ENCODE measurements around the gene NECAB2.
"Not testable (repeated sequence)": the region's sequence is repeated elsewhere in the genome, so short reads cannot be mapped to it uniquely, and the experiment has no call there.

The NECAB2 gene

GRCh38 chr16:83936581-83937165 is 31.4 kb upstream of the NECAB2 start:
- DNase-seq (ENCODE audit: low read depth in 2 of 2) = no peak

DNA sequence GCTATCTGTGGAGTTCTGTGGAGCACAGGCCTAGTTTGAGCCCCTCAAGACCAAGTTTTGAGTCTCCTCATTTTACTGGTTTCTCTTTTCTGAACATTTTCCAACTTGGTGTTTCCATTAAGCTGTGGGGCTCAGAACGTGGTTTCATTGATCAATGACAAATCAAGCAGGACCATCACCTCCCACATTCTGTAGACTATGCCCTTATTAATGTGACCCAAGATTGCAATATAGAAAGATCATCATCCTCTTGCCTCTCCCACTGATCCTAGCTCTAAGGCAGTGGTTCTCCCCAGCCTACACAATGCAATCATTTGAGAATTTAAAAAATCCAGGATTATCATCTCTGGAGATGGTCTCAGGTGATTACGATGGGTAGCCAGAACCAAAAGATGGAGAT is 30.8 kb upstream of the NECAB2 start:
- DNase-seq (ENCODE audit: low read depth in 2 of 2) = no peak

- no peak for DNase-seq (ENCODE audit: low read depth in 2 of 2)
Observed at GRCh38 chr16:83937922-83938885, 29.8 kb upstream of the NECAB2 start.

- no peak for DNase-seq (ENCODE audit: low read depth in 2 of 2)
Observed at GRCh38 chr16:83939266-83939855, 28.7 kb upstream of the NECAB2 start.

GRCh38 chr16:83940119-83940518 is 27.9 kb upstream of the NECAB2 start:
- no peak for DNase-seq (ENCODE audit: low read depth in 2 of 2)

DNA sequence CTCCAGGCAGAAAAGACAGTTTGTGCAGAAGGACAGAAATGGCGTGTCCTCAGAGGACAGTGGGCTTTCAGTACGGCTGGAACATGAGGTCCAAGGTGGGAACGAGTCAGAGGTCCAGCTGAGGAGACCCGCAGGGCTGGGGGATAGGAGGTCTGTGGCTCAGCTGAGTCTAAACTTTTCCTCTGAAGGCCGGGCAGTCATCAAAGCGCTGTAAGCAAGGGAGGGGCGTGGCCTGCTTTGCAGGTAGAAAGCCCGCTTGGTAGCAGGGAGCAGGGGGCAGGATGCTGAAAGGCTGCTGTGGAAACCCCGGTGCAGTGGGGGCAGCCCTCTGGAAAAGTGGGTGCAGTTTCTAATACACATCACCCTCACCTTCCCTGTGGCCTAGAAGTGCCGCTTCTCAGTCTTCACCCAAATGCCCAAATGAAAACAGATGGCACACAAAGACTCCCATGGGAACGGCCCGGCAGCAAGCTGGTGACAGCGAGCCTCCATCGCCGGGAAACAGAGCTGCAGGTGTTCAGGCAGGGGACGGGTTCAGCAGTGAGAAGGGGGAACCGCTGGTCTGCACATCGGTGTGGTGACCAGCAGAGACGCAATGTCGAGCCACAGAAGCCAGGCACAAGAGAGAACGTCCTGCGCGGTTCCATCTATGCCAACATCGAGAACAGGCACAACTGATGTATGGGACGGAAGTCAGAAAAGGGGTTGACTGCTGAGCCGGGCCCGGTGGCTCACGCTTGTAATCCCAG is 27.2 kb upstream of the NECAB2 start:
- DNase-seq (ENCODE audit: low read depth in 2 of 2) = no peak

GRCh38 chr16:83941546-83941945 is 26.5 kb upstream of the NECAB2 start:
- not testable (repeated sequence) for DNase-seq (ENCODE audit: low read depth in 2 of 2)

- no peak for DNase-seq (ENCODE audit: low read depth in 2 of 2)
Observed at GRCh38 chr16:83942074-83942473, 26.0 kb upstream of the NECAB2 start.

DNA sequence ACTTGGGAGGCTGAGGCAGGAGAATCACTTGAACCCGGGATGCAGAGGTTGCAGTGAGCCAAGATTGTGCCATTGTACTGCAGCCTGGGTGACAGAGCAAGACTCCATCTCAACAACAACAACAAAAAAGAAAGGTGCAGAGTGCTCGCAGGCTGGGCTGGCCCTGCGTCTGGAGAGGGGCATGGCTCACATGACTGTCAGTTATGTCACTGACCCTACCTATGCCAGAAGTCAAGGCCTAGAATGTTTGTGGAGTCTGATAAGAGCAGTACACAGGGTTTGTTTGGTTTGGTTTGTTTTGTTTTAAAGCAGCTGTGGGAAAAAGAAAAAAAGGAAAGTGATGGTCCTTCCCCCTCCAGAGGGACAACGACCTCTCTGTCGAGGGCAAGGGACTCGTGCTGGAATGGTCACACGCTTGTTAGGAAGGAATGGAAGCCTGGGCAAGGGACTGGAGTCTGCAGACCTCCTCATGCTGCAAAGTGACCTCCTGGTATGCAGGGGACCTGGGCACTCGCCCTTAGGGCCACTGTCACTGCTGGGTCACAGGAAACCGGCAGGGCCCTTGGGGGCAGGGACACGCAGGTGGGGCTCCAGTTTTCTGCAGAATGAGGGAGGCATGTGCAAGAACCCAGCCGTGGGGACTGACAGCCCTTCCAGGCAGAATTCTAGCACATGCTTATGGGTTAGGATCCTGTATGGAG is 25.1 kb upstream of the NECAB2 start:
- no peak for DNase-seq (ENCODE audit: low read depth in 2 of 2)

DNA sequence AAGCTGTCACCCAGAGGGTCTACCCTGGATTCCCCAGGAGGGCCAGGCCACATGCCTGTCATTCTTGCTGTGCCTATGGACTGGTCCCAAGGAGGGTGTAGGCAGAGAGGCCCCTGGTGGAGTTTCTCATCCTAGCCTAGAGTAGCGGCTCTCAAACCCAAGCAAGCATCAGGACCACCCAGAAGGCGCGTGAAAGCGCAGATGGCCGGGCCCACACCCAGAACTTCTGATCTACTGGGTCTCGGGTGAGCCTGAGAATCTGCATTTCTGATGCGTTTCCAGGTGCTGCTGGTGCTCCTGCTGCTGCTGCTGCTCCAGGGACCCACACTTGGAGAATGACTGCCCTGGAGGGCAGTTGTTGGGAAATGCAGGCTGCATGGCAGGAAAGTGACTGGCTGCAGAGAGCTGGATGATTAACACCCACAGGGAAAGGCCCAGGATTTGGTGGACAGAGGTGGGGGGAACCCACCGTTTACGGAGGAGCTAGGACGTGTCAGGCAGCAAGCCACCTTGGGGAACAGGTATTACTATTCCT is 24.5 kb upstream of the NECAB2 start:
- no peak for DNase-seq (ENCODE audit: low read depth in 2 of 2)

DNA sequence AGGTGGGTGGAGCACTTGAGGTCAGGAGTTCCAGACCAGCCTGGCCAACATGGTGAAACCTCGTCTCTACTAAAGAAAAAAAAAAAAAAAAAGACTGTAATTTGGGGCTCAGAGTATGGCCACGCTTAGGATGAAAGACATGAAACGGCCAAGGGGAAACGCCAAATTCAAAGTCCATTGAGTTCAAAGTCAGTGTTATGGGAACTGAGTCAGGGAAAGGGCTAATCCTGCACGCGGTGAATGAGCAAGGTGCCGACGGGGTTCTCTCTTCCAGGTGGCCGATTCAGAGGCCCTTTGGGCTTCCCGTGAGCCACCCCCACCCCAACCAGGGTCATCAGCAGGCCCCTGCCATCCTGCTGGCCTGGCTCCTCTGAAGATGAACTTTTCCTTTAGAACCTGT is 22.5 kb upstream of the NECAB2 start:
- no peak for DNase-seq (ENCODE audit: low read depth in 2 of 2)

DNA sequence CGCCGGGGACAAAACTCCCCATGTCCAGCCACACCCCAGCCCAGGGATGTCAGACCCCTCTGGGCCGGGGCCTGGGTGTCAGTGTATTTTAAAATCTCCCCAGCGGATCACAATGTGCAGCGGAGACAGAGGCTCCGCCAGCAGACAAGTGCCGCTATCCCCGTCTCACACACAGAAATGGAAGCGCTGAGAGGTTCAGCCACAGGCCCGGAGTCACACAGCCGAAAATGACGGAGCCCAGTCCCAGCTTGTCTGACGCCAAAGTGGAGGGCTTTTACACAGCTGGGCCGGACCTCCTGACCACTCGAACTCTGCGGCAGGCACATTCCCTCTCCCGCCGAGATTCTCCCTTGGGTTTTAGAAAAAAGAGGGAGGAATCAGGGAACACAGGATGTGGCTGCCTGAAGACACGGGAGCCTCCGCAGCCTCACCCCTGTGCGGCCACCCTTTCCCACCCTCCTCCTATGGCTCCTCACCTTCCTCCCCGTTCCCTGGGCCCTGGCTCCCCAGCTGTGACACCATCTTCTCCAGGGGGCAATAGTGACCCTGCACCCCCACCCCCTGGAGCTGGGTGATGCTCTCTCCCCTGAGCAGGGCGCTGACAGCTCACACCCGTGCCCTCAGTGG is 21.8 kb upstream of the NECAB2 start:
- no peak for DNase-seq (ENCODE audit: low read depth in 2 of 2)

- no peak for DNase-seq (ENCODE audit: low read depth in 2 of 2)
Observed at GRCh38 chr16:83946781-83947566, 21.1 kb upstream of the NECAB2 start.

GRCh38 chr16:83947642-83948234 is 20.3 kb upstream of the NECAB2 start:
- no peak for DNase-seq (ENCODE audit: low read depth in 2 of 2)

GRCh38 chr16:83948914-83949723 is 18.9 kb upstream of the NECAB2 start:
- DNase-seq (ENCODE audit: low read depth in 2 of 2) = no peak

DNA sequence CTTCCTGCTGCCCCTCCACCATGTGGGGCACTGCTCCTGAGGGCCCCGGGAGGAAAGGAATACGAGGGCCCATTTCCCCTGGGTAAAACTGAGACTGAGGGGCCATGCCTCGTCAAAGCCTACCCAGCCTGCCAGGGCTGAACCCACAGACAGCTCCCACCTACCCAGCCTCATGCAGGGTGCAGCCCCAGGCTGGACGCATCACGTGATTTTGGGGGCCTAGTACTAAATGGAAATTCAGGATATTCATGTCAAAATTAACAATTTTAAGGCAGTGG is 18.4 kb upstream of the NECAB2 start:
- DNase-seq (ENCODE audit: low read depth in 2 of 2) = no peak

DNA sequence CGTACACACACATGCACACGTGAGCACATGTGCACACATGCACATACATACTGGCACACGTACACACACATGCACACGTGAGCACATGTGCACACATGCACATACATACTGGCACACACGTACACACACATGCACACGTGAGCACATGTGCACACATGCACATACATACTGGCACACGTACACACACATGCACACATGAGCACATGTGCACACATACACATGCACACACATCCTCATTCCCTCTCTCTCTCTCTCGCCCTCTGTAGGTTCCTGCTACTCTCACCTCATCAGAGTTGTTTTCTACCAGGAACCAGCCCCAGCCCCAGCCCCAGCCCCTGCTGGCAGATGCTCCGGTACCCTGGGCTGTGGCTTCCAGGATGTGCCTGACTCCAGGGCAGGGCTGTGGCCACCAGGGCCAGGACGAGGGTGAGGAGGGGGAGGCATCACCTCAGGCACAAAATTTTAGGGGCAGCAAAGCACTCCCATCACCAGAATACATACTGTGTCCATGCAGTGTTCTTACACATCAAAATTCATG is 17.1 kb upstream of the NECAB2 start:
- DNase-seq (ENCODE audit: low read depth in 2 of 2) = not testable (repeated sequence)

GRCh38 chr16:83951544-83951943 is 16.5 kb upstream of the NECAB2 start:
- no peak for DNase-seq (ENCODE audit: low read depth in 2 of 2)

GRCh38 chr16:83952587-83952939 is 15.5 kb upstream of the NECAB2 start:
- DNase-seq (ENCODE audit: low read depth in 2 of 2) = no peak

Data from stimulated activated CD8-positive, alpha-beta memory T cell treated with anti-CD3 and anti-CD28 coated beads, Interleukin-7, amount 100 ng/mL, for 1 hour (primary cell).